Measurements from ENCODE around the gene KRT6C. TPM values are rescaled to one million over a fixed set of nuclear protein-coding genes. Genes with fewer than 3 reads are reported as not detected.
A peak's percentile ranks its signal among the peaks of the same experiment; 100 is the strongest.

The KRT6C gene
- total and polyA plus RNA-seq, 4 donors, result 0.08 to 0.10 TPM; not detected in 2

GRCh38 chr12:52461693-52462092 lies 11.9 kb downstream of the KRT6C start:
- Histone ChIP-seq H3K4me3 (no peak overlapping the region), H3K27me3 (ENCODE audit: control insufficient read depth in 3 of 3, insufficient read depth in 3 of 3, low read length in 2 of 3) (peaks cover 0 to 8% (median 0%) of the 10 kb centered on the region in 3 donors), H3K4me1 (ENCODE audit: control insufficient read depth in 5 of 5, insufficient read depth in 5 of 5, low read length in 5 of 5) (no peaks in the 10 kb centered on the region), H3K9me3 (ENCODE audit: control insufficient read depth in 4 of 4, insufficient read depth in 3 of 4, low read length in 3 of 4) (no peaks in the 10 kb centered on the region), H3K9ac (ENCODE audit: insufficient read depth in 1 of 2, low read length in 2 of 2) (no peak overlapping the region), H3K27ac (ENCODE audit: low read depth in 1 of 2, low read length in 1 of 2) (no peak overlapping the region), H3K36me3 (ENCODE audit: control insufficient read depth in 4 of 4, insufficient read depth in 4 of 4, low read length in 4 of 4) (no peaks in the 10 kb centered on the region)
- DNase-seq, result peak in 1 of 3 donors; percentile 4
- WGBS, 2 donors, result 55 to 69% methylated on average over 5 of the region's 5 CpGs
- no peak for TF ChIP-seq CTCF (IDR thresholded peaks at IDR 0.05; ENCODE audit: control extremely low read depth, extremely low read depth)
- no peak for ATAC-seq (ENCODE audit: insufficient read depth, low FRiP score)

- no peaks in the 10 kb centered on the region for H3K36me3 ChIP-seq (ENCODE audit: control insufficient read depth in 4 of 4, insufficient read depth in 4 of 4, low read length in 4 of 4)
- ATAC-seq (ENCODE audit: insufficient read depth, low FRiP score), result no peak
- H3K9me3 ChIP-seq (ENCODE audit: control insufficient read depth in 4 of 4, insufficient read depth in 3 of 4, low read length in 3 of 4), result no peaks in the 10 kb centered on the region
- 91 to 95% methylated on average over 5 of the region's 5 CpGs for WGBS, 2 donors
- no peak overlapping the region for H3K27ac ChIP-seq (ENCODE audit: low read depth in 1 of 2, low read length in 1 of 2)
- H3K9ac ChIP-seq (ENCODE audit: insufficient read depth in 1 of 2, low read length in 2 of 2), result no peak overlapping the region
- TF ChIP-seq CTCF (IDR thresholded peaks at IDR 0.05; ENCODE audit: control extremely low read depth, extremely low read depth), result no peak
- no peaks in the 10 kb centered on the region for H3K4me1 ChIP-seq (ENCODE audit: control insufficient read depth in 5 of 5, insufficient read depth in 5 of 5, low read length in 5 of 5)
- DNase-seq, result no peak
- H3K4me3 ChIP-seq, result no peak overlapping the region
- H3K27me3 ChIP-seq (ENCODE audit: control insufficient read depth in 3 of 3, insufficient read depth in 3 of 3, low read length in 2 of 3), result peaks cover 0 to 5% (median 0%) of the 10 kb centered on the region in 3 donors
Observed at GRCh38 chr12:52458861-52459260, 14.7 kb downstream of the KRT6C start.

GRCh38 chr12:52455821-52456220 lies 17.8 kb downstream of the KRT6C start:
- H3K27me3 ChIP-seq (ENCODE audit: control insufficient read depth in 3 of 3, insufficient read depth in 3 of 3, low read length in 2 of 3), result no peaks in the 10 kb centered on the region
- no peak overlapping the region for H3K9ac ChIP-seq (ENCODE audit: insufficient read depth in 1 of 2, low read length in 2 of 2)
- ATAC-seq (ENCODE audit: insufficient read depth, low FRiP score), result no peak
- DNase-seq, result no peak
- TF ChIP-seq CTCF (IDR thresholded peaks at IDR 0.05; ENCODE audit: control extremely low read depth, extremely low read depth), result no peak
- H3K4me3 ChIP-seq, result no peak overlapping the region
- H3K9me3 ChIP-seq (ENCODE audit: control insufficient read depth in 4 of 4, insufficient read depth in 3 of 4, low read length in 3 of 4), result no peaks in the 10 kb centered on the region
- no peaks in the 10 kb centered on the region for H3K36me3 ChIP-seq (ENCODE audit: control insufficient read depth in 4 of 4, insufficient read depth in 4 of 4, low read length in 4 of 4)
- H3K27ac ChIP-seq (ENCODE audit: low read depth in 1 of 2, low read length in 1 of 2), result no peak overlapping the region
- WGBS, 2 donors, result 41 to 53% methylated on average over 1 of the region's 1 CpG
- H3K4me1 ChIP-seq (ENCODE audit: control insufficient read depth in 5 of 5, insufficient read depth in 5 of 5, low read length in 5 of 5), result no peaks in the 10 kb centered on the region
